Measurements from ENCODE around the gene TMEFF1.

TMEFF1 gene

DNA sequence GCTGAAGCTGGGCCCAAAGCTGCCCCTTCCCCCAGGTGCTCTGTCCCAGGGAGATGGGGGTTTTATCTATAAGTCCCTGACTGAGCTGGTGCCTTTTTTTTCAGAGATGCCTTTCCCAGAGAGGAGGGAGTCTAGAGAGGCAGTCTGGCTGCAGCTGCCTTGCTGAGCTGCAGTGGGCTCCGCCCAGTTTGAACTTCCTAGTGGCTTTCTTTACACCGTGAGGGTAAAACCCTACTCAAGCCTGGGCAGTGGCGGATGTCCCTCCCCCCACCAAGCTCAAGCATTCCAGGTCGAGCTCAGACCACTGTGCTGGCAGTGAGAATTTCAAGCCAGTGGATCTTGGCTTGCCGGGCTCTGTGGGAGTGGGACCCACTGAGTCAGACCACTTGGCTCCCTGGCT is 146.2 kb downstream of the TMEFF1 start:
- DNase-seq (ENCODE audit: low read depth) = no peak

DNA sequence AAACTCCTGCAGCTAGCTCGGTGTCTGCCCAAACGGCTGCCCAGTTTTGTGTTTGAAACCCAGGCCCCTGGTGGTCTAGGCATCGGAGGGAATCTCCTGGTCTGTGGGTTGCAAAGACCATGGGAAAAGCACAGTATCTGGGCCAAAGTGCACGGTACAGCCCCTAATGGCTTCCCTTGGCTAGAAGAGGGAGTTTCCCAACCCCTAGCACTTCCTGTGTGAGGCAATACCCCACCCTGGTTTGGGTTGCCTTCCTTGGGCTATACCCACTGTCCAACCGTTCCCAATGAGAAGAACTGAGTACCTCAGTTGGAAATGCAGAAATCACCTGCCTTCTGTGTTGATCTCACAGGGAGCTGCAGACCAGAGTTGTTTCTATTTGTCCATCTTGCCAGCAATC is 146.7 kb downstream of the TMEFF1 start:
- no peak for DNase-seq (ENCODE audit: low read depth)

DNA sequence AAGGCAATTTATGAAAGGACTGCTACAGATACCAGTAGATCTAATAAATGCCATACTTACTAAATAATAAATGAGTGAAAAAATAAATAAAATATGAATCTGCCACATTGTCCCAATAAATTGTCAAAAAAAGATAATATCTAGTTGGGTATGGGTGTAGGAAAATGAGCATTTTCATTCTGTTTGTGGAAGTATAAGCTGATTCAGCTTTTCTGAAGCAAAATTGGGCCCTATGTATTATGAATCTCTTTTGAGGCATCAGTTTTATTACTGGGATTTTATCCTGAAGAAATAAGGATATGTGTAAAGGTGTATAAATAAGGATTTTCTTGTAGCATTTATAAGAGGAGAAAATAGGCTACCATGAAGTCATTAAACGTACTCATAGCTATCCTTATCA is 151.0 kb downstream of the TMEFF1 start:
- no peak for DNase-seq (ENCODE audit: low read depth)

DNA sequence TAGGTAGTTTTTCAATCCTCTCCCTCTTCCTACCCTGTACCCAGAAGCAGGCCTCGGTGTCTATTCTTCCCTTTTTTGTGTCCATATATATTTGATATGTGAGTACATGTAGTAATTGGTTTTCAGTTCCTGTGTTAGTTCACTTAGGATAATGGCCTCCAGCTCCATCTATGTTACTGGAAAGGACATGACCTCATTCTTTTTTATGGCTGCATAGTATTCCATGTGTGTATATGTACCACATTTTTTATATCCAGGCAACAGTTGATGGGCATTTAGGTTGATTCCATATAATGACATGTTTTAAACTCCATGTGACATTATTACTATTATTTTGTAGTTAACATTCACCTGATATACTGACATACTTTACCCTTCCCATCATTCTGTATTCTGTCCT is 154.0 kb downstream of the TMEFF1 start:
- no peak for DNase-seq (ENCODE audit: low read depth)
